Activated CD4-positive, alpha-beta T cell treated with anti-CD3 and anti-CD28 coated beads, Interleukin-2, amount 10 ng/mL, durations not matched to agents 24 days and 14 days (primary cell): Measurements from ENCODE around the gene BACH2. TPM values are rescaled to one million over a fixed set of nuclear protein-coding genes. Genes with fewer than 3 reads are reported as not detected.

Experiments used
- DNase-seq: peaks from one replicate; pipeline ENCODE4 v3.0.0; 2022
- H3K27ac Mint-ChIP-seq: one replicate; pipeline ENCODE4 v1.8.0; 2022; ENCODE audit warnings: mild to moderate bottlenecking, mixed read lengths
- H3K27me3 Mint-ChIP-seq: one replicate; pipeline ENCODE4 v1.8.0; 2022; ENCODE audit warnings: mixed read lengths
- H3K36me3 Mint-ChIP-seq: one replicate; pipeline ENCODE4 v1.8.0; 2022; ENCODE audit warnings: low read depth, mild to moderate bottlenecking, mixed read lengths
- H3K4me1 Mint-ChIP-seq: one replicate; pipeline ENCODE4 v1.8.0; 2021; ENCODE audit warnings: mixed read lengths
- H3K4me3 Mint-ChIP-seq: one replicate; pipeline ENCODE4 v1.8.0; 2022; ENCODE audit warnings: mild to moderate bottlenecking, moderate library complexity, mixed read lengths
- H3K9me3 Mint-ChIP-seq: one replicate; pipeline ENCODE4 v1.8.0; 2021; ENCODE audit warnings: mixed read lengths
- intact Hi-C: fragments of 100-400 bp; cut with micrococcal nuclease; formaldehyde crosslinking; loops from one replicate; pipeline ENCODE4 v1.15.1; 2023
- total RNA-seq: library from RNA; stranded (reverse); gene quantifications from 2 replicates; pipeline ENCODE4 v1.2.3, GENCODE V29; 2022

BACH2 gene
- total RNA-seq, 1 donor from 2014 or later, result 69.2 TPM

GRCh38 chr6:90093558-90094073 lies 203.0 kb downstream of the BACH2 start:
- DNase-seq, result no peak
- intact Hi-C loops, result no loop called here
- Mint-ChIP-seq H3K4me3 (no peak overlapping the region), H3K9me3 (peaks cover 9% of the 10 kb centered on the region), H3K4me1 (peaks cover 55% of the 10 kb centered on the region), H3K36me3 (peaks cover 24% of the 10 kb centered on the region), H3K27me3 (no peaks in the 10 kb centered on the region), H3K27ac (no peak overlapping the region)

DNA sequence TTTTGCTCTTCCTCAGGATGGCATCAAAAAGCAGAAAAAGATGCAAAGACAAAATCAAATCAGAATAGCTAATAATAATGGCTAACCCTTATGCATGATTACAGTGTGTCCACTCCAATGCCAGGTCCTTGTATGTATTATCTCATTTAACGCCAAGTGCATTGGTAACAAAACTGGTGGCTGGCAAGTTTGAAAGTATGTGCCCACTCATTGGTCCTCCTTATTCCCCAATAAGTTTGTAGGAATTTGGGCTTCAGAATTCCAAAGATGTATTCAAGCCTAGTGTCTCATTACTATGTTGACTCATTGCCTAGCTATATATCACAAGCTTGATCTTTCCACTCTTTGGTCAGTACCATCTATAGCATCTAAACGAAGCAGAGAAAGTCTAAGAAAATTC lies 205.8 kb downstream of the BACH2 start:
- Mint-ChIP-seq H3K27ac (no peak overlapping the region), H3K9me3 (peaks cover 9% of the 10 kb centered on the region), H3K4me3 (no peak overlapping the region), H3K36me3 (peaks cover 39% of the 10 kb centered on the region), H3K27me3 (no peaks in the 10 kb centered on the region), H3K4me1 (peaks cover 52% of the 10 kb centered on the region)
- no peak for DNase-seq
- intact Hi-C loops, result no loop called here

GRCh38 chr6:90088009-90088408 lies 208.6 kb downstream of the BACH2 start:
- Mint-ChIP-seq H3K9me3 (peaks cover 3% of the 10 kb centered on the region), H3K36me3 (peaks cover 42% of the 10 kb centered on the region), H3K4me1 (peaks cover 55% of the 10 kb centered on the region), H3K27me3 (no peaks in the 10 kb centered on the region), H3K27ac (peak overlapping the region; percentile 90), H3K4me3 (peak overlapping the region; percentile 46)
- peak; percentile 50 for DNase-seq
- intact Hi-C loops, result no loop called here

- intact Hi-C loops, result no loop called here
- Mint-ChIP-seq H3K36me3 (peaks cover 38% of the 10 kb centered on the region), H3K4me3 (no peak overlapping the region), H3K9me3 (no peaks in the 10 kb centered on the region), H3K27ac (peak overlapping the region; percentile 21), H3K27me3 (no peaks in the 10 kb centered on the region), H3K4me1 (peaks cover 62% of the 10 kb centered on the region)
- DNase-seq, result no peak
Observed at GRCh38 chr6:90087106-90087833, 209.4 kb downstream of the BACH2 start.

GRCh38 chr6:90086517-90086916 lies 210.1 kb downstream of the BACH2 start:
- DNase-seq, result no peak
- intact Hi-C loops, result no loop called here
- Mint-ChIP-seq H3K9me3 (no peaks in the 10 kb centered on the region), H3K36me3 (peaks cover 38% of the 10 kb centered on the region), H3K27ac (peak overlapping the region; percentile 29), H3K4me1 (peaks cover 68% of the 10 kb centered on the region), H3K4me3 (no peak overlapping the region), H3K27me3 (no peaks in the 10 kb centered on the region)

DNA sequence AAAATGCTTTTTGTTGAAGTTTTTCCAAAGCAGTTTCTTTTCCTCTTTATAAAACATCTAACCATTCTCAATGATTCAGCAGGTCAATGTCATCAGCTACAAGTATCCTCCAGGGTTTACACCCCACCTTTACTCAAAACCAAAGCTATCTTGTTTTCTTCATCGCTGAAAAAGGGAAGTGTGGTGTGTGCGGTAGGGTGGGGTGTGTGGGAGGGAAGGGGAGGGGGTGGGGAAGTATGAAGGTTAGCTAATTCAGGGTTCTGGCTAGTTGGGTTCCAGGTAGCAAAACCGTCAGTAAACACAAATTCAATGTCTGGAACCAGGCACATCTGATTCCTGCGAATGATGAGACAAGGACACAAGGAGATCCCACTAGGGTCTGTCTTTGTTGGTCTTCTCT lies 212.8 kb downstream of the BACH2 start:
- DNase-seq, result peak; percentile 81
- Mint-ChIP-seq H3K4me1 (peaks cover 75% of the 10 kb centered on the region), H3K27ac (peak overlapping the region; percentile 82), H3K4me3 (peak overlapping the region; percentile 70), H3K27me3 (no peaks in the 10 kb centered on the region), H3K36me3 (peaks cover 43% of the 10 kb centered on the region), H3K9me3 (no peaks in the 10 kb centered on the region)
- intact Hi-C loops, result loop anchor here (1.0 kb wide), 1 partner anchor 19 kb away; no protein-coding TSS in a partner anchor

DNA sequence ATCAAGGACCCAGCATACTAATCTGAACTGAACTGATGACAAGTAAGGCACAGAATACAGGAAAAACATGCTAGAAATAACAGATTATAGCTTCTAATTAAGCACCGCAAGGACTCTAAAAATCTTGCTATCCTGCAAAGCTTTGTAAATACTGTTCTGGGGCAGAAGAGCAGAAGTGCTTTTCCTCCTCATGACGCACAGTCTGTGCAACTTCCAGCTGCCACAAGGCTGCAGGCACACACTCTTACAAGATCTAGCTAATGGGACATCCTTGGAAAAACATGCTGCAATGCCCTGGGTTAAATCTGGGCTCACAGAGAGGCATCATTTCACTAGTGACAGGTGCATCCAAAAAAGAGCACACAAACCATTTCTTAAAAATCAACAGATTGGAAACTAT lies 213.8 kb downstream of the BACH2 start:
- H3K27me3 Mint-ChIP-seq, result no peaks in the 10 kb centered on the region
- intact Hi-C loops, result no loop called here
- H3K4me1 Mint-ChIP-seq, result peaks cover 76% of the 10 kb centered on the region
- no peaks in the 10 kb centered on the region for H3K9me3 Mint-ChIP-seq
- H3K36me3 Mint-ChIP-seq, result peaks cover 49% of the 10 kb centered on the region
- no peak for DNase-seq
- H3K4me3 Mint-ChIP-seq, result peak overlapping the region; percentile 2
- peak overlapping the region; percentile 25 for H3K27ac Mint-ChIP-seq

- Mint-ChIP-seq H3K36me3 (peaks cover 55% of the 10 kb centered on the region), H3K4me3 (peak overlapping the region; percentile 87), H3K27me3 (no peaks in the 10 kb centered on the region), H3K27ac (peak overlapping the region; percentile 94), H3K9me3 (no peaks in the 10 kb centered on the region), H3K4me1 (peaks cover 77% of the 10 kb centered on the region)
- intact Hi-C loops, result loop anchor here (1.0 kb wide), 4 partner anchors 24 to 153 kb away; no protein-coding TSS in a partner anchor
- peak; percentile 94 for DNase-seq
Observed at GRCh38 chr6:90080876-90081481, 215.7 kb downstream of the BACH2 start.

GRCh38 chr6:90079560-90080490 lies 216.8 kb downstream of the BACH2 start:
- Mint-ChIP-seq H3K27me3 (no peaks in the 10 kb centered on the region), H3K4me1 (peaks cover 74% of the 10 kb centered on the region), H3K27ac (peak overlapping the region; percentile 94), H3K9me3 (no peaks in the 10 kb centered on the region), H3K36me3 (peaks cover 52% of the 10 kb centered on the region), H3K4me3 (peak overlapping the region; percentile 87)
- peak; percentile 77 for DNase-seq
- intact Hi-C loops, result loop anchor here (1.0 to 2.0 kb wide), 17 partner anchors 12 to 399 kb away; partner anchors contain the start of genes BACH2 and CASP8AP2

DNA sequence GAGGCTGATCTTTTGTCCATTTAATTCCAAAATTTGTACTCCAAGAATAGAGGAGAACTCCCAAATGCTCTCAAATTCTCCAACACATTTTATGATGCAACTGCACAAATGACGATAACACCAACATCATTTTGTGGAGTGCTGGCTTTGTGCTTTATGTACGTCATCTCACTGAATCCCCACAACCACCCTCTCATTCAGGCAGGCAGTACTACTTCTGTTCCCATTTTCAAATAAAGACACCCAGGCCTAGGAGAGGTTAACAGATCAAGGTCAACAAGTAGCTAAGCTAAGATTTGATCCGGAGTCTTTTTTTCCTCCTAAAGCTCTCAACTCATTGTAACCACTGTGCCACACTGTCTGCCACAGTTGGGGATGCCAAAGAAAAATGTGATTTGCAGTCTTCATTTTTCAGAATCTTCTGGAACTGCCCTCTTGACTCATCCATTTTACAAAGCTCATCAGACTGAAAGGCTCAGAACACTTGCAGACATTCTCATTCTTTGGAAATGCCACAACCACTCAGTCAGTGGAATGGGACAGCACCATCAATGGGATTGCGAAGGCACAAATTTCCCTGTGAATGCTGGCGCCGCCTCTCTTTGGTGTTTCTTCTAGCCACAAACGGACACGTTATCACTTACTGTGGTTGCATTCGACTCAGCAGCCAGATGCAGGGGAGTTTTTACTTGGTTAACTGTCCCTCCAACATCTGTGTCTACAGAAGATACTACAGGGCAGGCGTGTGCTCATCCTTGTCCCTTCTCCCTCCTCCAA lies 217.9 kb downstream of the BACH2 start:
- Mint-ChIP-seq H3K36me3 (peaks cover 59% of the 10 kb centered on the region), H3K27me3 (no peaks in the 10 kb centered on the region), H3K4me1 (peaks cover 73% of the 10 kb centered on the region), H3K27ac (peak overlapping the region; percentile 94), H3K4me3 (peak overlapping the region; percentile 87), H3K9me3 (no peaks in the 10 kb centered on the region)
- peak; percentile 85 for DNase-seq
- intact Hi-C loops, result loop anchor here (1.0 to 2.0 kb wide), 16 partner anchors 10 to 401 kb away; partner anchors contain the start of genes BACH2 and CASP8AP2

DNA sequence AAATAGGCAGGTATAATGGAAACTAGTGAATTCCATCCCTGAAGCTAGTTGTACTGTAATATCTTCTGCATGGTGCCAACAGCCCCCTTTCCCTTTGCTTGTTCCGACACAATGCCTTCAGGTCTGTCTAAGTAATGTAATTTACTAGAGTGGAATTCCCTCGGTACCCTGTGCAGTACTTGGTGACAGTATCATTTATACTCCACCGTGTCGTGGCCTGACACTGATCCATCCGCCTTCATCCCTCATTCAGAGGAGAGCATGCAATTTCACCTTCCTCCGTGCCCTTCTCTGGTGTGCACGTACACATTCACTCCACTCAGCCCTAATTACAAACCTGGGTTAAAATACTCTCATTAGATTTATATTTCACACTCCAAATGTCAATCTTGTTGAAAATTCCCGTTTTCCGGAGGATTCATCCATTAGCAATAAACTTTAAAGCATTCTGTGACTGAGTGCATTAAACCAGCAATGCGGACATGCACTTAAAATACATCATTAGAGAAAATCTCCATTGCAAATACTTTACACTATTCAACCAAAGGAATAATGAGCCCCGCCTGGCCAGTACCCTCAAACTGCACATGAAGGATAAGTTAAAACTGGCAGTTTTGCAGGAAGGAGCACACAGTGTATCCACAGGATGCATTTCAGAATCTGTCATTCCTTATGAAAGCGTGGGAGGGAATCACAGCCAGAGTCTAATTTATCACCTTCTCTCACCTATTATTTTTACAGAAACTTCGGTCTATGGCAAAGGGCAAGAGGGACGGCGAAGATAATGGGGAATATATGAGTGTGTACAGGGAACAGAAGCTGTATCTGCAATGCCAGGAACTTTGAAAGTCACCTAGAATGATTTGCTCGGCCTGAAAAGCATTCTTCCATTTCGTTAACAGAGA lies 219.9 kb downstream of the BACH2 start:
- H3K27ac Mint-ChIP-seq, result peak overlapping the region; percentile 43
- no peaks in the 10 kb centered on the region for H3K27me3 Mint-ChIP-seq
- peaks cover 79% of the 10 kb centered on the region for H3K4me1 Mint-ChIP-seq
- H3K9me3 Mint-ChIP-seq, result no peaks in the 10 kb centered on the region
- peaks cover 74% of the 10 kb centered on the region for H3K36me3 Mint-ChIP-seq
- peak overlapping the region; percentile 87 for H3K4me3 Mint-ChIP-seq
- peak; percentile 54 for DNase-seq
- intact Hi-C loops, result no loop called here

- Mint-ChIP-seq H3K4me1 (peaks cover 78% of the 10 kb centered on the region), H3K9me3 (no peaks in the 10 kb centered on the region)
Observed at GRCh38 chr6:90074161-90074850, 222.3 kb downstream of the BACH2 start.

More at GRCh38 chr6:90074161-90074850, 222.3 kb downstream of the BACH2 start:
- Mint-ChIP-seq H3K4me3 (peak overlapping the region; percentile 63), H3K27ac (peak overlapping the region; percentile 62), H3K27me3 (no peaks in the 10 kb centered on the region), H3K36me3 (peaks cover 78% of the 10 kb centered on the region)
- no peak for DNase-seq
- intact Hi-C loops, result no loop called here
